H9 (cell line): ENCODE results near the gene BANP. TPM values are rescaled to one million over a fixed set of nuclear protein-coding genes. Genes with fewer than 3 reads are reported as not detected.

Source experiments
- DNase-seq: peaks from one replicate; pipeline ENCODE4 v3.0.0-alpha.2; 2017
- H2AFZ ChIP-seq: one replicate; pipeline ENCODE4 v1.6.1; 2013; ENCODE audit warnings: mild to moderate bottlenecking, low read length, control low read depth, moderate library complexity
- H2AK5ac ChIP-seq: 2 replicates; pipeline ENCODE4 v1.6.1; 2013; ENCODE audit warnings: low read length, control low read depth, mixed read lengths; ENCODE audit not compliant: insufficient read length
- H2BK120ac ChIP-seq: one replicate; pipeline ENCODE4 v1.6.1; 2013; ENCODE audit warnings: low read depth, mild to moderate bottlenecking, low read length, control low read depth, inconsistent platforms; ENCODE audit not compliant: poor library complexity, severe bottlenecking
- H2BK12ac ChIP-seq: 2 replicates; pipeline ENCODE4 v1.6.1; 2013; ENCODE audit warnings: low read length, control low read depth, mixed read lengths, low read depth; ENCODE audit not compliant: insufficient read length
- H2BK15ac ChIP-seq: 2 replicates; pipeline ENCODE4 v1.6.1; 2013; ENCODE audit warnings: low read depth, low read length, control low read depth
- H2BK20ac ChIP-seq: one replicate; pipeline ENCODE4 v1.6.1; 2013; ENCODE audit warnings: low read depth, mild to moderate bottlenecking, low read length, control low read depth, inconsistent platforms; ENCODE audit not compliant: poor library complexity, severe bottlenecking
- H2BK5ac ChIP-seq: 2 replicates; pipeline ENCODE4 v1.6.1; 2013; ENCODE audit warnings: low read length, control low read depth, mixed read lengths; ENCODE audit not compliant: insufficient read length
- H3K14ac ChIP-seq: 2 replicates; pipeline ENCODE4 v1.6.1; 2013; ENCODE audit warnings: low read length, control low read depth; ENCODE audit not compliant: insufficient read depth
- H3K18ac ChIP-seq: 2 replicates; pipeline ENCODE4 v1.6.1; 2013; ENCODE audit warnings: low read depth, mild to moderate bottlenecking, mixed read lengths, low read length, control low read depth; ENCODE audit not compliant: insufficient read length
- H3K23ac ChIP-seq: 2 replicates; pipeline ENCODE4 v1.6.1; 2013; ENCODE audit warnings: low read length, control low read depth, mixed read lengths, low read depth; ENCODE audit not compliant: insufficient read length
- H3K23me2 ChIP-seq: 2 replicates; pipeline ENCODE4 v1.6.1; 2013; ENCODE audit warnings: low read depth, mild to moderate bottlenecking, mixed read lengths, low read length, control low read depth; ENCODE audit not compliant: insufficient read length, poor library complexity, severe bottlenecking
- H3K27ac ChIP-seq: 2 replicates; pipeline ENCODE4 v1.5.1; 2013; ENCODE audit warnings: low read length, control low read depth, mixed read lengths, low read depth; ENCODE audit not compliant: insufficient read length
- H3K27me3 ChIP-seq: 2 replicates; pipeline ENCODE4 v1.6.1; 2013; ENCODE audit warnings: low read length, control low read depth, inconsistent platforms; ENCODE audit not compliant: insufficient read depth
- H3K4ac ChIP-seq: 2 replicates; pipeline ENCODE4 v1.6.1; 2013; ENCODE audit warnings: low read depth, mild to moderate bottlenecking, control low read depth, inconsistent platforms, low read length, moderate library complexity
- H3K4me1 ChIP-seq: 2 replicates; pipeline ENCODE4 v1.6.1; 2013; ENCODE audit warnings: low read length, control low read depth, inconsistent platforms; ENCODE audit not compliant: insufficient read depth
- H3K4me2 ChIP-seq: 2 replicates; pipeline ENCODE4 v1.6.1; 2013; ENCODE audit warnings: low read length, control low read depth, mixed read lengths; ENCODE audit not compliant: insufficient read length, insufficient read depth
- H3K56ac ChIP-seq: 2 replicates; pipeline ENCODE4 v1.6.1; 2013; ENCODE audit warnings: low read depth, mild to moderate bottlenecking, mixed read lengths, low read length, control low read depth; ENCODE audit not compliant: insufficient read length
- H3K79me1 ChIP-seq: 2 replicates; pipeline ENCODE4 v1.6.1; 2013; ENCODE audit warnings: low read depth, mild to moderate bottlenecking, moderate library complexity, low read length, control low read depth, inconsistent platforms; ENCODE audit not compliant: insufficient read depth, poor library complexity, severe bottlenecking
- H3K79me2 ChIP-seq: 2 replicates; pipeline ENCODE4 v1.6.1; 2013; ENCODE audit warnings: low read length, control low read depth, inconsistent platforms; ENCODE audit not compliant: insufficient read depth
- H3K9ac ChIP-seq: 2 replicates; pipeline ENCODE4 v1.6.1; 2013; ENCODE audit warnings: low read length, control low read depth, mixed read lengths; ENCODE audit not compliant: insufficient read length; ENCODE audit errors: extremely low read depth
- H3K9me3 ChIP-seq: one replicate; pipeline ENCODE4 v1.6.1; 2013; ENCODE audit warnings: low read depth, low read length, inconsistent platforms; ENCODE audit not compliant: control insufficient read depth
- H3T11ph ChIP-seq: one replicate; pipeline ENCODE4 v1.6.1; 2013; ENCODE audit warnings: mild to moderate bottlenecking, low read length, control low read depth, inconsistent platforms
- H4K20me1 ChIP-seq: one replicate; pipeline ENCODE4 v1.6.1; 2013; ENCODE audit not compliant: control insufficient read depth, insufficient read length, insufficient read depth
- H4K5ac ChIP-seq: 2 replicates; pipeline ENCODE4 v1.6.1; 2013; ENCODE audit warnings: low read depth, mild to moderate bottlenecking, mixed read lengths, low read length, control low read depth; ENCODE audit not compliant: insufficient read length
- H4K8ac ChIP-seq: replicated peaks from 2 replicates; pipeline ENCODE4 v1.6.1; 2013; ENCODE audit warnings: low read length, control low read depth, mixed read lengths, low read depth; ENCODE audit not compliant: insufficient read length
- H4K91ac ChIP-seq: 2 replicates; pipeline ENCODE4 v1.6.1; 2013; ENCODE audit warnings: low read depth, mild to moderate bottlenecking, moderate library complexity, mixed read lengths, low read length, control low read depth; ENCODE audit not compliant: insufficient read length
- H3K27ac Mint-ChIP-seq, 3 experiments: 2 replicates in 2 of 3; 3 replicates in 1 of 3; pipeline ENCODE4 v1.8.0; 2020 to 2021; ENCODE audit warnings: mixed read lengths in 3 of 3, mild to moderate bottlenecking in 1 of 3, moderate library complexity in 1 of 3
- H3K27me3 Mint-ChIP-seq: 2 replicates; pipeline ENCODE4 v1.8.0; 2021; ENCODE audit warnings: low read depth, mild to moderate bottlenecking, moderate library complexity, mixed read lengths
- H3K36me3 Mint-ChIP-seq, 3 experiments: 2 replicates in 2 of 3; 3 replicates in 1 of 3; pipeline ENCODE4 v1.8.0; 2020 to 2021; ENCODE audit warnings: low read depth in 3 of 3, mixed read lengths in 3 of 3; ENCODE audit not compliant: insufficient read depth in 1 of 3
- H3K4me1 Mint-ChIP-seq, 2 experiments: 2 replicates each; pipeline ENCODE4 v1.8.0; 2020; ENCODE audit warnings: mixed read lengths in 2 of 2
- H3K4me3 Mint-ChIP-seq, 2 experiments: 2 replicates in 1 of 2; 3 replicates in 1 of 2; pipeline ENCODE4 v1.8.0; 2020 to 2021; ENCODE audit warnings: mild to moderate bottlenecking in 2 of 2, mixed read lengths in 2 of 2, moderate library complexity in 1 of 2
- H3K9me3 Mint-ChIP-seq, 2 experiments: 2 replicates in 1 of 2; 3 replicates in 1 of 2; pipeline ENCODE4 v1.8.0; 2020; ENCODE audit warnings: mild to moderate bottlenecking in 2 of 2, mixed read lengths in 2 of 2, moderate library complexity in 1 of 2
- WGBS: extraction: QIAGEN DNeasy Blood & Tissue Kit; methylation state at CpG from one replicate; pipeline ENCODE4 v1.1.7; 2013; ENCODE audit warnings: missing lambda C conversion rate, low lambda C conversion rate, mixed read lengths; ENCODE audit not compliant: insufficient read length; ENCODE audit errors: extremely low coverage; 5-methylcytosine and 5-hydroxymethylcytosine counted together
- total RNA-seq: library from RNA; stranded (reverse); gene quantifications from 2 replicates; pipeline ENCODE4 v1.2.1, GENCODE V29; 2021
- TF ChIP-seq, protein P1 (sequence below): fragments of 200-600 bp; sonication (generic); conservative IDR thresholded peaks from 3 replicates; pipeline ENCODE4 v1.8.0; 2021; ENCODE audit warnings: antibody characterized with exemption, mild to moderate bottlenecking

BANP gene
- total RNA-seq, 1 experiment from 2014 or later = 24.9 TPM

DNA sequence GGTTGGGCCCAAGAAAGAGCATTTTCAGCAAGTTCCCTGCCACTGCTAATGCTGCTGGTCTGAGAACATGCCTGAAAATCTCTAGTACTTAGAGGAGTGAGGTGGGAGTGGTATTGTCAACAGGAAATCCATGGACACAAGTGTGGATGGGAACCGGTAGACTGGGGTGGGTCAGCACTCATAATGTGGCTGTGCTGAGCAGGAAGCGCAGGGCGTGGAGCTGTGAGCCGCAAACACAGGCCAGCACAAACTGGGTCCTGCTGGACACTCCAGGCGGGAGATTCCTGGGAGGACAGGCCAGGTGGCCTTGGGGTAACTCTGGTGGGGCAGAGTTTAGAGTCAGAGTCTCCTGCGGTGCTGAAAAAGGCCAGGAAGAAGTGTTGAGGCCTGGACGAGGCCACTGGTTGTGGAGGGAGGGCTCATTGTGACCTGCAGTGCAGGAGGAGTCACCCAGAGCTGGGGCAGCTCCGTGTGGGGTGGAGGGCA is 62.6 kb downstream of the BANP start:
- H3K56ac ChIP-seq = no peak overlapping the region
- no peak overlapping the region for H3K4ac ChIP-seq
- Mint-ChIP-seq H3K4me1 (peaks cover 19 to 24% of the 10 kb centered on the region in 2 experiments), H3K36me3 (peaks cover 46 to 50% (median 50%) of the 10 kb centered on the region in 3 experiments), H3K27ac (peak overlapping the region; percentile 43 to 98 (median 88); a peak in 4 of 7 replicates), H3K4me3 (no peak overlapping the region), H3K27me3 (no peaks in the 10 kb centered on the region), H3K9me3 (peaks cover 13 to 19% of the 10 kb centered on the region in 2 experiments)
- no peak overlapping the region for H3K23ac ChIP-seq
- H3K9me3 ChIP-seq = peaks cover 4% of the 10 kb centered on the region
- no peak overlapping the region for H3K18ac ChIP-seq
- H3K79me2 ChIP-seq = no peaks in the 10 kb centered on the region
- H2BK12ac ChIP-seq = no peak overlapping the region
- no peak overlapping the region for H3K14ac ChIP-seq
- H3K9ac ChIP-seq = no peak overlapping the region
- no peak overlapping the region for H3K4me2 ChIP-seq
- no peaks in the 10 kb centered on the region for H3K79me1 ChIP-seq
- no CpG with 5 or more reads among the region's 8 CpGs for WGBS
- H2AK5ac ChIP-seq = no peak overlapping the region
- H3K23me2 ChIP-seq = no peaks in the 10 kb centered on the region
- H2BK120ac ChIP-seq = no peak overlapping the region
- TF ChIP-seq, protein P1, sequence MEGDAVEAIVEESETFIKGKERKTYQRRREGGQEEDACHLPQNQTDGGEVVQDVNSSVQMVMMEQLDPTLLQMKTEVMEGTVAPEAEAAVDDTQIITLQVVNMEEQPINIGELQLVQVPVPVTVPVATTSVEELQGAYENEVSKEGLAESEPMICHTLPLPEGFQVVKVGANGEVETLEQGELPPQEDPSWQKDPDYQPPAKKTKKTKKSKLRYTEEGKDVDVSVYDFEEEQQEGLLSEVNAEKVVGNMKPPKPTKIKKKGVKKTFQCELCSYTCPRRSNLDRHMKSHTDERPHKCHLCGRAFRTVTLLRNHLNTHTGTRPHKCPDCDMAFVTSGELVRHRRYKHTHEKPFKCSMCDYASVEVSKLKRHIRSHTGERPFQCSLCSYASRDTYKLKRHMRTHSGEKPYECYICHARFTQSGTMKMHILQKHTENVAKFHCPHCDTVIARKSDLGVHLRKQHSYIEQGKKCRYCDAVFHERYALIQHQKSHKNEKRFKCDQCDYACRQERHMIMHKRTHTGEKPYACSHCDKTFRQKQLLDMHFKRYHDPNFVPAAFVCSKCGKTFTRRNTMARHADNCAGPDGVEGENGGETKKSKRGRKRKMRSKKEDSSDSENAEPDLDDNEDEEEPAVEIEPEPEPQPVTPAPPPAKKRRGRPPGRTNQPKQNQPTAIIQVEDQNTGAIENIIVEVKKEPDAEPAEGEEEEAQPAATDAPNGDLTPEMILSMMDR = no peak
- no peak overlapping the region for H2BK5ac ChIP-seq
- H3K27me3 ChIP-seq = no peaks in the 10 kb centered on the region
- H2AFZ ChIP-seq = no peak overlapping the region
- no peak for DNase-seq
- no peak overlapping the region for H3K27ac ChIP-seq
- no peak overlapping the region for H3T11ph ChIP-seq
- no peaks in the 10 kb centered on the region for H4K20me1 ChIP-seq
- H4K5ac ChIP-seq = no peak overlapping the region
- no peak overlapping the region for H2BK15ac ChIP-seq
- no peak overlapping the region for H4K8ac ChIP-seq
- no peak overlapping the region for H2BK20ac ChIP-seq
- peaks cover 2% of the 10 kb centered on the region; the same call in 1 of the 2 replicates for H3K4me1 ChIP-seq
- H4K91ac ChIP-seq = no peak overlapping the region
